ENCODE data around the gene FPGT. TPM values are rescaled to one million over a fixed set of nuclear protein-coding genes. Genes with fewer than 3 reads are reported as not detected.
A peak's percentile ranks its signal among the peaks of the same experiment; 100 is the strongest.

FPGT gene
- total RNA-seq, 1 donor from 2014 or later, result 14.9 TPM

GRCh38 chr1:74193908-74194307 is 4.1 kb upstream of the FPGT start:
- Histone ChIP-seq H3K9me3 (no peaks in the 10 kb centered on the region), H3K27me3 (no peaks in the 10 kb centered on the region), H3K4me3 (no peak overlapping the region), H3K27ac (no peak overlapping the region), H3K4me1 (peaks cover 5% of the 10 kb centered on the region), H3K36me3 (no peaks in the 10 kb centered on the region)
- intact Hi-C loops (cut with DNase I), result no loop called here
- ATAC-seq, result no peak
- no peak for DNase-seq
- TF ChIP-seq CTCF (IDR thresholded peaks at IDR 0.05), result no peak

GRCh38 chr1:74195339-74195738 is 2.7 kb upstream of the FPGT start:
- Histone ChIP-seq H3K9me3 (no peaks in the 10 kb centered on the region), H3K36me3 (no peaks in the 10 kb centered on the region), H3K4me1 (peaks cover 13% of the 10 kb centered on the region), H3K27me3 (no peaks in the 10 kb centered on the region), H3K27ac (no peak overlapping the region), H3K4me3 (no peak overlapping the region)
- intact Hi-C loops (cut with DNase I), result no loop called here
- ATAC-seq (no peak), DNase-seq (no peak)
- no peak for TF ChIP-seq CTCF (IDR thresholded peaks at IDR 0.05)

GRCh38 chr1:74197255-74197654 is 787 bp upstream of the FPGT start:
- ATAC-seq, result no peak
- TF ChIP-seq CTCF (IDR thresholded peaks at IDR 0.05), result no peak
- Histone ChIP-seq H3K9me3 (no peaks in the 10 kb centered on the region), H3K27ac (peak overlapping the region; percentile 86), H3K4me3 (peak overlapping the region; percentile 61), H3K27me3 (no peaks in the 10 kb centered on the region), H3K4me1 (peaks cover 13% of the 10 kb centered on the region), H3K36me3 (peaks cover 12% of the 10 kb centered on the region)
- intact Hi-C loops (cut with DNase I), result no loop called here
- DNase-seq, result no peak

GRCh38 chr1:74199504-74199903 is 1.5 kb downstream of the FPGT start:
- intact Hi-C loops (cut with DNase I), result no loop called here
- Histone ChIP-seq H3K27me3 (no peaks in the 10 kb centered on the region), H3K4me3 (peak overlapping the region; percentile 61), H3K9me3 (no peaks in the 10 kb centered on the region), H3K36me3 (peaks cover 26% of the 10 kb centered on the region), H3K27ac (no peak overlapping the region), H3K4me1 (peaks cover 13% of the 10 kb centered on the region)
- DNase-seq (no peak), ATAC-seq (no peak)
- TF ChIP-seq CTCF (IDR thresholded peaks at IDR 0.05), result no peak

GRCh38 chr1:74205266-74205665 is 7.2 kb downstream of the FPGT start:
- no peak overlapping the region for H3K4me3 ChIP-seq
- no peaks in the 10 kb centered on the region for H3K9me3 ChIP-seq
- no peaks in the 10 kb centered on the region for H3K27me3 ChIP-seq
- no peak for DNase-seq
- H3K27ac ChIP-seq, result no peak overlapping the region
- TF ChIP-seq CTCF (IDR thresholded peaks at IDR 0.05), result no peak
- no peaks in the 10 kb centered on the region for H3K4me1 ChIP-seq
- intact Hi-C loops (cut with DNase I), result no loop called here
- peaks cover 39% of the 10 kb centered on the region for H3K36me3 ChIP-seq
- no peak for ATAC-seq

GRCh38 chr1:74215229-74215628 is 17.2 kb downstream of the FPGT start:
- no peak for TF ChIP-seq CTCF (IDR thresholded peaks at IDR 0.05)
- H3K9me3 ChIP-seq, result no peaks in the 10 kb centered on the region
- ATAC-seq (no peak), DNase-seq (no peak)
- H3K27ac ChIP-seq, result no peak overlapping the region
- H3K27me3 ChIP-seq, result no peaks in the 10 kb centered on the region
- H3K4me3 ChIP-seq, result no peak overlapping the region
- no peaks in the 10 kb centered on the region for H3K4me1 ChIP-seq
- intact Hi-C loops (cut with DNase I), result no loop called here
- H3K36me3 ChIP-seq, result no peaks in the 10 kb centered on the region

Measured in upper lobe of right lung (tissue), 1 donor.